ENCODE measurements around the gene MGLL.

DNA sequence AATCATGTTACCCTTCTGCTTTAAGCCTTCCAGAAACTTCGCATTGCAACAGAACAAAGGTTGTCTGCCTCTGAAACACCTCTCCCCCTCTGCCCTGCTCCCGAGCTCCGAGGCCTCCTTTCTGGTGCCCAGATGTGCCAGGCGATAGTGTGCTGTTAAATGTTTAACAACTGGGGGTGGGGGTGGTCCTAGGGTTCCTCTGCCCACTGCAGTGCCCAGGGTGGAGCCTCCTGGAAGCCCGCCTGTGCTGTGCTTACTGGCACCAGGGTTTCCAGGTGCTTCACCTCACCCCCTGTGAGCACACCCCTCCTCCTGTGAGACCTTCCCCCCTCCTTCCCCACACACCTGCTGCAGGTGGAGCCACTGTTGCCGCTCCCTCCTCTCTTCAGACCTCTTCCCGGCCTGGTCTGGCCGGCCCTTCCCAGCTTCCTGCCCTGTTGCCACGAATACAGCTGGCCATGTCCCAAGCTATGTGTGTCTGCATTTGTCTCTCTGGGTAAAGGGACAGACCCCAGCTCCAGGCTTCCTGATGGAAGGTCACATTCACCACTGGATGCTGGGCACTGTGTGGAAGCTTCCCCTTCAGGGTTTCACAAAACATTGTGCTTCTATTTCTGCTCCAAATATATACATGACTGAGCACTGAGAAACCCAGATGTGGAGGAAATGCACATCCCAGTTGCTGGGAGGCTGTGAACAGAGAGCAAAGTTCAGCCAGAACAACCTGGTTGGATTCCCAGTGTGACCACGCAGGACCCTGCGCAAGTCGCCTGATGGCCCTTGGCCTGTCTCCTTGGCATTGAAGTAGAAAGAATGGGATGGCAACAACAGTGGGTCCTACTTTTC lies 37.2 kb downstream of the MGLL start:
- TF ChIP-seq, protein P1, sequence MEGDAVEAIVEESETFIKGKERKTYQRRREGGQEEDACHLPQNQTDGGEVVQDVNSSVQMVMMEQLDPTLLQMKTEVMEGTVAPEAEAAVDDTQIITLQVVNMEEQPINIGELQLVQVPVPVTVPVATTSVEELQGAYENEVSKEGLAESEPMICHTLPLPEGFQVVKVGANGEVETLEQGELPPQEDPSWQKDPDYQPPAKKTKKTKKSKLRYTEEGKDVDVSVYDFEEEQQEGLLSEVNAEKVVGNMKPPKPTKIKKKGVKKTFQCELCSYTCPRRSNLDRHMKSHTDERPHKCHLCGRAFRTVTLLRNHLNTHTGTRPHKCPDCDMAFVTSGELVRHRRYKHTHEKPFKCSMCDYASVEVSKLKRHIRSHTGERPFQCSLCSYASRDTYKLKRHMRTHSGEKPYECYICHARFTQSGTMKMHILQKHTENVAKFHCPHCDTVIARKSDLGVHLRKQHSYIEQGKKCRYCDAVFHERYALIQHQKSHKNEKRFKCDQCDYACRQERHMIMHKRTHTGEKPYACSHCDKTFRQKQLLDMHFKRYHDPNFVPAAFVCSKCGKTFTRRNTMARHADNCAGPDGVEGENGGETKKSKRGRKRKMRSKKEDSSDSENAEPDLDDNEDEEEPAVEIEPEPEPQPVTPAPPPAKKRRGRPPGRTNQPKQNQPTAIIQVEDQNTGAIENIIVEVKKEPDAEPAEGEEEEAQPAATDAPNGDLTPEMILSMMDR (IDR thresholded peaks at IDR 0.05), result no peak
- TF ChIP-seq ZFX (IDR thresholded peaks at IDR 0.05; ENCODE audit: borderline replicate concordance), result no peak

Measured in 22Rv1 (cell line).